ENCODE measurements around the gene RAB9B.

Gene RAB9B

GRCh38 chrX:103861200-103861599 lies 29.1 kb upstream of the RAB9B start:
- DNase-seq (ENCODE audit: low read depth), result peak; percentile 67
- TF ChIP-seq CTCF (IDR thresholded peaks at IDR 0.05; ENCODE audit: insufficient read depth, low read depth, low read length, missing control alignments), result no peak
- no peak overlapping the region for H3K4me3 ChIP-seq (ENCODE audit: low read length)

- TF ChIP-seq CTCF (IDR thresholded peaks at IDR 0.05; ENCODE audit: insufficient read depth, low read depth, low read length, missing control alignments), result no peak
- DNase-seq (ENCODE audit: low read depth), result no peak
- H3K4me3 ChIP-seq (ENCODE audit: low read length), result no peak overlapping the region
Observed at GRCh38 chrX:103849558-103849957, 17.5 kb upstream of the RAB9B start.

- DNase-seq (ENCODE audit: low read depth), result no peak
- no peak for TF ChIP-seq CTCF (IDR thresholded peaks at IDR 0.05; ENCODE audit: insufficient read depth, low read depth, low read length, missing control alignments)
- H3K4me3 ChIP-seq (ENCODE audit: low read length), result no peak overlapping the region
Observed at GRCh38 chrX:103847174-103847870, 15.3 kb upstream of the RAB9B start.

GRCh38 chrX:103846386-103846785 lies 14.3 kb upstream of the RAB9B start:
- no peak for DNase-seq (ENCODE audit: low read depth)
- TF ChIP-seq CTCF (IDR thresholded peaks at IDR 0.05; ENCODE audit: insufficient read depth, low read depth, low read length, missing control alignments), result no peak

GRCh38 chrX:103845165-103845653 lies 13.2 kb upstream of the RAB9B start:
- TF ChIP-seq CTCF (IDR thresholded peaks at IDR 0.05; ENCODE audit: insufficient read depth, low read depth, low read length, missing control alignments), result peak; percentile 58
- no peak overlapping the region for H3K4me3 ChIP-seq (ENCODE audit: low read length)
- peak; percentile 59 for DNase-seq (ENCODE audit: low read depth)

More at GRCh38 chrX:103846386-103846785, 14.3 kb upstream of the RAB9B start:
- H3K4me3 ChIP-seq (ENCODE audit: low read length), result no peak overlapping the region

GRCh38 chrX:103839404-103839803 lies 7.3 kb upstream of the RAB9B start:
- TF ChIP-seq CTCF (IDR thresholded peaks at IDR 0.05; ENCODE audit: insufficient read depth, low read depth, low read length, missing control alignments), result no peak
- H3K4me3 ChIP-seq (ENCODE audit: low read length), result no peak overlapping the region
- peak; percentile 2 for DNase-seq (ENCODE audit: low read depth)

- peak overlapping the region; percentile 48 for H3K4me3 ChIP-seq (ENCODE audit: low read length)
- no peak for TF ChIP-seq CTCF (IDR thresholded peaks at IDR 0.05; ENCODE audit: insufficient read depth, low read depth, low read length, missing control alignments)
- peak; percentile 40 for DNase-seq (ENCODE audit: low read depth)
Observed at GRCh38 chrX:103831342-103831802, 685 bp downstream of the RAB9B start.

All from epithelial cell of esophagus (primary cell).